H7 (cell line): ENCODE measurements around the gene CLEC2D. TPM values are rescaled to one million over a fixed set of nuclear protein-coding genes. Genes with fewer than 3 reads are reported as not detected.
"Not testable (repeated sequence)": the region's sequence is repeated elsewhere in the genome, so short reads cannot be mapped to it uniquely, and the experiment has no call there.

Experiments
- DNase-seq: peaks from one replicate; pipeline ENCODE4 v3.0.0; 2012
- H3K27me3 ChIP-seq: 2 replicates; pipeline ENCODE4 v1.6.0; 2011; ENCODE audit warnings: mild to moderate bottlenecking, low read length; ENCODE audit not compliant: control insufficient read depth, insufficient read depth
- H3K36me3 ChIP-seq: replicated peaks from 2 replicates; pipeline ENCODE4 v1.5.1; 2011; ENCODE audit warnings: low read length; ENCODE audit not compliant: control insufficient read depth, insufficient read depth
- H3K4me3 ChIP-seq: 2 replicates; pipeline ENCODE4 v1.5.1; 2011; ENCODE audit warnings: low read depth, mild to moderate bottlenecking, control low read depth, low read length, moderate library complexity; ENCODE audit not compliant: insufficient read depth
- total RNA-seq: library from RNA; depleted of rRNA; stranded (reverse); fragments of >200 nt; shearing (Covaris generic); gene quantifications from 2 replicates; pipeline ENCODE4 v1.2.3, GENCODE V29; 2014

Gene CLEC2D
- total RNA-seq, 1 experiment from 2014 or later, result 1.8 TPM

GRCh38 chr12:9673404-9674225, 4.1 kb downstream of the CLEC2D start:
- Histone ChIP-seq H3K36me3 (no peaks in the 10 kb centered on the region), H3K27me3 (no peaks in the 10 kb centered on the region), H3K4me3 (no peak overlapping the region)
- DNase-seq, result peak; percentile 13

- H3K27me3 ChIP-seq, result no peaks in the 10 kb centered on the region
- DNase-seq, result no peak
- no peak overlapping the region for H3K4me3 ChIP-seq
- H3K36me3 ChIP-seq, result no peaks in the 10 kb centered on the region
Measured at GRCh38 chr12:9674226-9674590, 4.7 kb downstream of the CLEC2D start.

- not testable (repeated sequence) for H3K27me3 ChIP-seq, H3K4me3 ChIP-seq, H3K36me3 ChIP-seq, DNase-seq
Measured at GRCh38 chr12:9682508-9682907, 13.0 kb downstream of the CLEC2D start.

GRCh38 chr12:9682949-9683348, 13.4 kb downstream of the CLEC2D start:
- not testable (repeated sequence) for DNase-seq, H3K4me3 ChIP-seq, H3K27me3 ChIP-seq, H3K36me3 ChIP-seq

- H3K4me3 ChIP-seq, H3K27me3 ChIP-seq, DNase-seq, H3K36me3 ChIP-seq: not testable (repeated sequence)
Measured at GRCh38 chr12:9685366-9685765, 15.9 kb downstream of the CLEC2D start.

GRCh38 chr12:9685915-9686314, 16.4 kb downstream of the CLEC2D start:
- no peaks in the 10 kb centered on the region; the same call in 1 of the 2 replicates for H3K36me3 ChIP-seq

GRCh38 chr12:9687228-9687627, 17.7 kb downstream of the CLEC2D start:
- no peaks in the 10 kb centered on the region; the same call in 1 of the 2 replicates for H3K36me3 ChIP-seq
- H3K4me3 ChIP-seq, result no peak overlapping the region
- no peaks in the 10 kb centered on the region for H3K27me3 ChIP-seq
- no peak for DNase-seq

More at GRCh38 chr12:9685915-9686314, 16.4 kb downstream of the CLEC2D start:
- H3K27me3 ChIP-seq, result no peaks in the 10 kb centered on the region
- H3K4me3 ChIP-seq, result no peak overlapping the region
- no peak for DNase-seq

GRCh38 chr12:9692909-9693308, 23.4 kb downstream of the CLEC2D start:
- H3K36me3 ChIP-seq, result no peaks in the 10 kb centered on the region; the same call in 1 of the 2 replicates
- no peak for DNase-seq
- H3K4me3 ChIP-seq, result no peak overlapping the region
- no peaks in the 10 kb centered on the region for H3K27me3 ChIP-seq

GRCh38 chr12:9694241-9694640, 24.7 kb downstream of the CLEC2D start:
- no peak for DNase-seq
- no peak overlapping the region for H3K4me3 ChIP-seq
- H3K27me3 ChIP-seq, result no peaks in the 10 kb centered on the region
- no peaks in the 10 kb centered on the region; the same call in 1 of the 2 replicates for H3K36me3 ChIP-seq

- H3K4me3 ChIP-seq, H3K36me3 ChIP-seq, DNase-seq, H3K27me3 ChIP-seq: not testable (repeated sequence)
Measured at GRCh38 chr12:9695150-9695549, 25.6 kb downstream of the CLEC2D start.

- not testable (repeated sequence) for H3K4me3 ChIP-seq, H3K36me3 ChIP-seq, DNase-seq, H3K27me3 ChIP-seq
Measured at GRCh38 chr12:9695661-9696060, 26.1 kb downstream of the CLEC2D start.

GRCh38 chr12:9697619-9698018, 28.1 kb downstream of the CLEC2D start:
- DNase-seq, result no peak
- Histone ChIP-seq H3K4me3 (no peak overlapping the region), H3K36me3 (no peaks in the 10 kb centered on the region; the same call in 1 of the 2 replicates), H3K27me3 (no peaks in the 10 kb centered on the region)

- DNase-seq, result no peak
- H3K27me3 ChIP-seq, result no peaks in the 10 kb centered on the region
Measured at GRCh38 chr12:9698681-9699080, 29.2 kb downstream of the CLEC2D start.

GRCh38 chr12:9699269-9699897, 29.9 kb downstream of the CLEC2D start:
- Histone ChIP-seq H3K4me3 (no peak overlapping the region), H3K27me3 (no peaks in the 10 kb centered on the region), H3K36me3 (no peaks in the 10 kb centered on the region)
- no peak for DNase-seq

More at GRCh38 chr12:9698681-9699080, 29.2 kb downstream of the CLEC2D start:
- Histone ChIP-seq H3K36me3 (no peaks in the 10 kb centered on the region; the same call in 1 of the 2 replicates), H3K4me3 (no peak overlapping the region)
